ENCODE data around the gene PPP2CA.
A peak's percentile ranks its signal among the peaks of the same experiment; 100 is the strongest.

The PPP2CA gene

GRCh38 chr5:134149571-134150303, 76.1 kb downstream of the PPP2CA start:
- no peaks in the 10 kb centered on the region for H3K27me3 ChIP-seq
- peaks cover 0 to 3% (median 0%) of the 10 kb centered on the region in 10 experiments; a peak in 1 of 20 replicates for H3K4me1 ChIP-seq
- peaks cover 98 to 100% (median 99%) of the 10 kb centered on the region in 11 experiments for H3K36me3 ChIP-seq
- no peak overlapping the region for H3K4me3 ChIP-seq
- H3K9ac ChIP-seq, result peak overlapping the region in 2 of 11 experiments; percentile 4 to 16; a peak in 1 of 22 replicates
- TF ChIP-seq Cebpa-rat (IDR thresholded peaks at IDR 0.05), result no peak
- no peak overlapping the region for H3K27ac ChIP-seq
- H4K20me1 ChIP-seq, result peaks cover 63 to 100% (median 86%) of the 10 kb centered on the region in 11 experiments
- no peaks in the 10 kb centered on the region for H3K9me3 ChIP-seq (replicated peaks in 1 of 11)
- H3K4me2 ChIP-seq, result no peak overlapping the region

DNA sequence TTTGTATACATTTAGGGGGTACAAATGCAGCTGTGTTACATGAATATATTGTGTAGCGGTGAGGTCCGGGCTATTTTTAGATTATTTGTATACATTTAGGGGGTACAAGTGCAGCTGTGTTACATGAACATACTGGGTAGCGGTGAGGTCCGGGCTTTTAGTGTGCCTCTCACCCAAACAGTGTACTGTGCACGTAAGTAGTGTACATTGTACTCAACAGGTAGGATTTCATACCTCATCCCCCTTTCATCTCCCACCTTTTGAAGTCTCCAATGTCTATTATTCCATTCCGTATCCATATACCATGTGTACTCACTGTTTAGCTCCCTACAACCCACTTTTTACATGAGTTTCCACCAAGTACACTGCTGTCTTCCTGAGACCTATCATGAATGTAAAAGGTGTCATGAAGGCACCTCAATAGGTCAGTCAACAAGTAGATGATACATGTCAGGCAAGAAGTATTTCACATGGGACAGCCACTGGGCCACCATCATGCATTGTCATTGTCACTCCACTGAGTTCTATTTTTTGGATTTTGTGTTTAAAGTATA, 76.8 kb downstream of the PPP2CA start:
- no peak overlapping the region for H3K27ac ChIP-seq
- peaks cover 0 to 3% (median 0%) of the 10 kb centered on the region in 10 experiments; a peak in 1 of 20 replicates for H3K4me1 ChIP-seq
- 0 out of 22 replicates have a peak overlapping the region, but pooled peaks of 1 of the 11 experiments have one; percentile 4 for H3K9ac ChIP-seq
- no peaks in the 10 kb centered on the region for H3K27me3 ChIP-seq
- peaks cover 67 to 100% (median 87%) of the 10 kb centered on the region in 11 experiments for H4K20me1 ChIP-seq
- TF ChIP-seq Cebpa-rat (IDR thresholded peaks at IDR 0.05), result no peak
- H3K4me2 ChIP-seq, result no peak overlapping the region
- H3K9me3 ChIP-seq (replicated peaks in 1 of 11), result no peaks in the 10 kb centered on the region
- H3K4me3 ChIP-seq, result no peak overlapping the region
- peaks cover 97 to 100% (median 99%) of the 10 kb centered on the region in 11 experiments for H3K36me3 ChIP-seq

GRCh38 chr5:134148316-134148715, 77.6 kb downstream of the PPP2CA start:
- TF ChIP-seq Cebpa-rat (IDR thresholded peaks at IDR 0.05), result no peak
- Histone ChIP-seq H3K9me3 (replicated peaks in 1 of 11) (no peaks in the 10 kb centered on the region), H3K4me2 (no peak overlapping the region), H3K4me1 (peaks cover 0 to 3% (median 0%) of the 10 kb centered on the region in 10 experiments; a peak in 1 of 20 replicates), H3K27me3 (no peaks in the 10 kb centered on the region), H3K27ac (no peak overlapping the region), H3K9ac (no peak overlapping the region), H4K20me1 (peaks cover 75 to 100% (median 94%) of the 10 kb centered on the region in 11 experiments), H3K4me3 (no peak overlapping the region), H3K36me3 (peaks cover 97 to 100% (median 99%) of the 10 kb centered on the region in 11 experiments)

GRCh38 chr5:134146651-134147518, 79.0 kb downstream of the PPP2CA start:
- H3K4me3 ChIP-seq, result no peak overlapping the region
- peak overlapping the region in 1 of 11 experiments; percentile 22; a peak in 1 of 22 replicates for H3K9ac ChIP-seq
- peaks cover 0 to 3% (median 0%) of the 10 kb centered on the region in 10 experiments; a peak in 1 of 20 replicates for H3K4me1 ChIP-seq
- no peak overlapping the region for H3K27ac ChIP-seq
- H3K9me3 ChIP-seq (replicated peaks in 1 of 11), result no peaks in the 10 kb centered on the region
- no peak for TF ChIP-seq Cebpa-rat (IDR thresholded peaks at IDR 0.05)
- H3K36me3 ChIP-seq, result peaks cover 86 to 97% (median 94%) of the 10 kb centered on the region in 11 experiments
- peaks cover 88 to 100% (median 97%) of the 10 kb centered on the region in 11 experiments for H4K20me1 ChIP-seq
- H3K27me3 ChIP-seq, result no peaks in the 10 kb centered on the region
- H3K4me2 ChIP-seq, result no peak overlapping the region

DNA sequence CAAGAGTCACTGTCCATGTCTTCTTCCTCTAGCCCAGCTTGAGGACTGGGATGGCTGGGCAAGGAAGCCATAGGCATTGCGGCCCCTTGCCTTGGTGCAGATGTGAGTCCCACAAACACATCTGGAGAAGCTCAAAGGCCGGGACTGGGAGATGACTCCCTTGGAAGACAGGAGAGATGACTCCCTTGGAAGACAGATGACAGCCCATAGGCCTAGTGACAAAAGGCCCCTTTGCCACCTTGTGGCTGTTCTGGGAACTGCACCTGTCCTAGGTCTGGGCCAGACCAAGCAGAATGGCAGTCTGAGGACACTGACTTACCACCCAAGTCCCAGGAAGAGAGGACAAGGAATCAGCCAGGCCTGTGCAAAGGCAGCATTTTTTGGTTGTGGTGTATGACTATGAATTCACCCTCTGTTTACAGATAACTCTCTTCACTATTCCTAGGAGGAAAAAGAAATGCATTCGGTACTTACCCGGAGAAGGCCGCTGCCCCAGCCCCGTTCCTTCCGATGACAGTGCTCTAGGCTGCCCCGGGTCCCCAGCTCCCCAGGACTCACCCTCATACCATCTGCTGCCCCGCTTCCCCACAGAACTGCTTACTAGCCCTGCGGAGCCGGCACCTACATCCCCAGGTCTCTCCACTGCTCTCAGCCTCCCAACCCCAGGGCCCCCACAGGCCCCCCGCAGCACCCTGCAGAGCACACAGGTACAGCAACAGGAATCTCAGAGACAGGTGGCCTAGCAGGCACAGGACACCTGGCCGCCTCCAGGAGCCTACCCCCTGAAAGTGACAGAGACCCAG, 79.9 kb downstream of the PPP2CA start:
- Histone ChIP-seq H3K27me3 (no peaks in the 10 kb centered on the region), H4K20me1 (peaks cover 97 to 100% (median 98%) of the 10 kb centered on the region in 11 experiments), H3K27ac (no peak overlapping the region), H3K9me3 (replicated peaks in 1 of 11) (no peaks in the 10 kb centered on the region), H3K4me2 (no peak overlapping the region), H3K4me1 (peaks cover 0 to 8% (median 4%) of the 10 kb centered on the region in 10 experiments; a peak in 11 of 20 replicates), H3K9ac (no peak overlapping the region), H3K36me3 (peaks cover 77 to 97% (median 86%) of the 10 kb centered on the region in 11 experiments), H3K4me3 (no peak overlapping the region)
- no peak for TF ChIP-seq Cebpa-rat (IDR thresholded peaks at IDR 0.05)

- Histone ChIP-seq H3K27me3 (no peaks in the 10 kb centered on the region), H3K4me1 (peaks cover 0 to 15% (median 11%) of the 10 kb centered on the region in 10 experiments; a peak in 14 of 20 replicates), H3K27ac (no peak overlapping the region), H3K36me3 (peaks cover 71 to 94% (median 83%) of the 10 kb centered on the region in 11 experiments), H4K20me1 (peaks cover 97 to 100% (median 99%) of the 10 kb centered on the region in 11 experiments), H3K4me3 (no peak overlapping the region), H3K9me3 (replicated peaks in 1 of 11) (no peaks in the 10 kb centered on the region), H3K9ac (peak overlapping the region in 2 of 11 experiments; percentile 22 to 26; a peak in 2 of 22 replicates), H3K4me2 (no peak overlapping the region)
- no peak for TF ChIP-seq Cebpa-rat (IDR thresholded peaks at IDR 0.05)
These were observed 80.7 kb downstream of the PPP2CA start for GRCh38 chr5:134145041-134145757.

All from BLaER1 treated with 17β-estradiol and CSF1 and Interleukin-3, amounts not matched to agents 10 nM and 100 nM (cell line).